ENCODE measurements around the gene TUBA8. TPM values are rescaled to one million over a fixed set of nuclear protein-coding genes. Genes with fewer than 3 reads are reported as not detected.
"Not testable (repeated sequence)": the region's sequence is repeated elsewhere in the genome, so short reads cannot be mapped to it uniquely, and the experiment has no call there.

The TUBA8 gene
- total and polyA plus RNA-seq, 8 donors = 0.79 to 2.7 (median 2.0) TPM

- H3K4me3 ChIP-seq; DNase-seq; H3K27ac ChIP-seq; H3K9me3 ChIP-seq; H3K4me1 ChIP-seq; ATAC-seq; H3K27me3 ChIP-seq; intact Hi-C loops (cut with DNase I): not testable (repeated sequence)
- H3K36me3 ChIP-seq = peaks cover 0 to 26% of the 10 kb centered on the region in 2 donors
These were observed 59.7 kb downstream of the TUBA8 start for GRCh38 chr22:18170284-18170683.

GRCh38 chr22:18172203-18172602 is 61.6 kb downstream of the TUBA8 start:
- not testable (repeated sequence) for DNase-seq

GRCh38 chr22:18172776-18173175 is 62.2 kb downstream of the TUBA8 start:
- H3K9me3 ChIP-seq; H3K4me3 ChIP-seq; H3K27ac ChIP-seq; H3K27me3 ChIP-seq; DNase-seq; ATAC-seq; intact Hi-C loops (cut with DNase I); H3K4me1 ChIP-seq: not testable (repeated sequence)
- H3K36me3 ChIP-seq = peaks cover 0 to 26% of the 10 kb centered on the region in 2 donors

More at GRCh38 chr22:18172203-18172602, 61.6 kb downstream of the TUBA8 start:
- ATAC-seq = peak; percentile 55
- H3K36me3 ChIP-seq = peaks cover 0 to 26% of the 10 kb centered on the region in 2 donors
- H3K4me3 ChIP-seq; H3K27me3 ChIP-seq; intact Hi-C loops (cut with DNase I); H3K27ac ChIP-seq; H3K4me1 ChIP-seq; H3K9me3 ChIP-seq: not testable (repeated sequence)

GRCh38 chr22:18173441-18173840 is 62.8 kb downstream of the TUBA8 start:
- H3K4me1 ChIP-seq; ATAC-seq; DNase-seq; H3K4me3 ChIP-seq; intact Hi-C loops (cut with DNase I); H3K27ac ChIP-seq; H3K9me3 ChIP-seq; H3K27me3 ChIP-seq: not testable (repeated sequence)
- peaks cover 0 to 20% of the 10 kb centered on the region in 2 donors for H3K36me3 ChIP-seq

Other genes with a start within 250 kb of the TUBA8 start
- 10 to 100 TPM; 24.9 to 29.8 TPM for gene MICAL3, start 86.2 kb upstream of the TUBA8 start, total RNA-seq
- 10 to 100 TPM; 46.0 to 64.8 (median 59.2) TPM for gene MICAL3, start 86.2 kb upstream of the TUBA8 start, polyA plus RNA-seq (ENCODE audit: insufficient read length in 6 of 6)
- 10 to 100 TPM; 35.8 to 39.4 TPM for gene PEX26, start 32.8 kb upstream of the TUBA8 start, total RNA-seq
- 10 to 100 TPM; 21.8 to 28.5 (median 26.0) TPM for gene PEX26, start 32.8 kb upstream of the TUBA8 start, polyA plus RNA-seq (ENCODE audit: insufficient read length in 6 of 6)
- 10 to 100 TPM; 10.5 to 22.3 TPM for gene USP18, start 39.4 kb downstream of the TUBA8 start, total RNA-seq
- gene USP18, start 39.4 kb downstream of the TUBA8 start, polyA plus RNA-seq (ENCODE audit: insufficient read length in 6 of 6) = 10 to 100 TPM in 3 of 6 donors, 1 to 10 TPM in 3; 9.0 to 10.8 (median 10.1) TPM